ENCODE results near the gene FOXP1.

Gene FOXP1

DNA sequence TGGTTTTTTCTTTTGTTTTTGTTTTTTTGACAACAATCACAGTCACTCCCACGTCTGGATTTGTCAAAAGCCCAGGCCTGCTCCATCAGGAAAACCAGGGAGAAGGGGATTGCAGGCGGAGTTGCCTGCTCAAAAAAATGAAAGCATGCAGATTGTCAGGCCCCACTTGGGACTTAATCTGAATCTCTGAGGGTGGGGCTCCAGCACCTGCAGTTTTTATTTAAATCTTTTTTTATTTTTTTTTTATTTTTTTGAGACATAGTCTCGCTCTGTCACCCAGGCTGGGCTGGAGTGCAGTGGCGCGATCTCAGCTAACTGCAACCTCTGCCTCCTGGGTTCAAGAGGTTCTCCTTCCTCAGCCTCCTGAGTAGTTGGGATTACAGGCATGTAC is 140.9 kb downstream of the FOXP1 start:
- TF ChIP-seq, protein P1, sequence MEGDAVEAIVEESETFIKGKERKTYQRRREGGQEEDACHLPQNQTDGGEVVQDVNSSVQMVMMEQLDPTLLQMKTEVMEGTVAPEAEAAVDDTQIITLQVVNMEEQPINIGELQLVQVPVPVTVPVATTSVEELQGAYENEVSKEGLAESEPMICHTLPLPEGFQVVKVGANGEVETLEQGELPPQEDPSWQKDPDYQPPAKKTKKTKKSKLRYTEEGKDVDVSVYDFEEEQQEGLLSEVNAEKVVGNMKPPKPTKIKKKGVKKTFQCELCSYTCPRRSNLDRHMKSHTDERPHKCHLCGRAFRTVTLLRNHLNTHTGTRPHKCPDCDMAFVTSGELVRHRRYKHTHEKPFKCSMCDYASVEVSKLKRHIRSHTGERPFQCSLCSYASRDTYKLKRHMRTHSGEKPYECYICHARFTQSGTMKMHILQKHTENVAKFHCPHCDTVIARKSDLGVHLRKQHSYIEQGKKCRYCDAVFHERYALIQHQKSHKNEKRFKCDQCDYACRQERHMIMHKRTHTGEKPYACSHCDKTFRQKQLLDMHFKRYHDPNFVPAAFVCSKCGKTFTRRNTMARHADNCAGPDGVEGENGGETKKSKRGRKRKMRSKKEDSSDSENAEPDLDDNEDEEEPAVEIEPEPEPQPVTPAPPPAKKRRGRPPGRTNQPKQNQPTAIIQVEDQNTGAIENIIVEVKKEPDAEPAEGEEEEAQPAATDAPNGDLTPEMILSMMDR (IDR thresholded peaks at IDR 0.05; ENCODE audit: insufficient read depth, low read length, poor library complexity, severe bottlenecking): no peak
- Histone ChIP-seq H3K27me3 (replicated peaks; ENCODE audit: control insufficient read depth, insufficient read depth, low read length) (no peaks in the 10 kb centered on the region; the same call in 1 of the 2 replicates), H3K36me3 (ENCODE audit: control insufficient read depth, insufficient read depth, low read length) (no peaks in the 10 kb centered on the region), H3K4me3 (replicated peaks; ENCODE audit: low read depth, low read length) (no peak overlapping the region)
- no peak for DNase-seq (ENCODE audit: extremely low read depth, insufficient read length)

DNA sequence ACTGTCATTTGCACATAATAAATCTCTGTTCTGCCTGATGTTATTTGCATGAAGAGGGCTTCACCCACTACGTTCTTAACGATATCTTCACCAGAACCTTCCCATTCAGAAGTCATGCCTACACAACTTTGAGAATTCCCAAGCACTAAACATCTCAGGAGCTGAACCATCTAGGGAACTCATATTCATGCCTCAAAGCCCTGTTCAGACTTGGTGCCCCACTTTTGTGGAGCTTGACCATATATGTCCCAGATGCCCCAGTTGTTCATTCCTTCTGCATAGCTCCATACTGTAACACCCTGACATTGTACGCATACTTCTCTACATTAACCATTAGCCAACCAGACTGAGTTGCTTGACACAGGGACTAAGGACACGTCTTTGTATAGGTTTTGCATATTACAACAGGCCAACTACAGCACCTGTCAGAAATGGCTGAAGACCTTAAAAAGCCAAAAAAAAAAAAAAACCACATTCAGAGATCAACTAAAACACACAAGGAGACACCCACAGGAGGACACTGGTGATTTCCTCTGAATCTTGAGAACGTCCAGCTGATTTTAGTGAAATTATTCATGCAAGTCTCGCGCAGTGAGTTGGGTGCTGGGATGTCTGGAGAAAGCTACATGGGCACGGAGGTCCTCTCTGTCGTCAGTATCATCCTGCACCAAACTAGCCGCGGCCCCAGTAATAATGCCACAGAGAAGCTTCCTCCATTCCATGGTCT is 141.4 kb downstream of the FOXP1 start:
- no peak for DNase-seq (ENCODE audit: extremely low read depth, insufficient read length)
- TF ChIP-seq, protein P1 (IDR thresholded peaks at IDR 0.05; ENCODE audit: insufficient read depth, low read length, poor library complexity, severe bottlenecking): no peak
- Histone ChIP-seq H3K4me3 (replicated peaks; ENCODE audit: low read depth, low read length) (no peak overlapping the region), H3K36me3 (ENCODE audit: control insufficient read depth, insufficient read depth, low read length) (no peaks in the 10 kb centered on the region), H3K27me3 (replicated peaks; ENCODE audit: control insufficient read depth, insufficient read depth, low read length) (no peaks in the 10 kb centered on the region; the same call in 1 of the 2 replicates)

DNA sequence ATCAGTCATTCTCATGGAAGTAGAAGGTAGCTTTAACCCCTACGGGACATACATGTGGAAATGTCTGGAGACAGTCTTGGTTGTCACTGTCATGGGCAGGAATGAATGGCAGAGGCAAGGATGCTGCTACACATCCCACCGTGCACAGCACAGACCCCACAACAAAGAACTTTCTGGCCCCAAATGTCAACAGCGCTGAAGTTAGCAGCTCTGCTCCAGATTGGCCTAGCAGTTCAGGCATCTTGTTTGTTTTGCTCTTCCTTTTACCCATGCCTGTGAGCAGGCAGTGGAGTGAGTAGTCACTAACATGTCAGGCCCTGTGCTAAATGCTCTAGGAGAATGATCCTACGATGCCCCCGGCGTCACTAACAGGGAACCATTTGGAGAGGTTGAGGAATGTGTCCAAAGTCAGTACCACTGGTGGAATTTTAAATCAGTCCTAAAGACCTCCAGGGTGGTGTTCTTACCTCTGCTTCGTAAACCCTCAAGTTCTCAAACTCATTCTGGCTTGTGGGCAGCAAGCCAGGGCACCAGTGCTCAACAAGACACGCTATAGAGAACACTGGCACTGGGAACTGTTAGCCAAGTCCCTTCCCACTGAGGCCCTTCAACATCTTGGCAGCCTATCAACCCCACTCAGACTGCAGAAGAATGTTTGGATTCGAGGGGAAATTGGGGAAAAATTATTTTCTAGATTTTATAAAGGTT is 142.2 kb downstream of the FOXP1 start:
- Histone ChIP-seq H3K4me3 (replicated peaks; ENCODE audit: low read depth, low read length) (no peak overlapping the region), H3K27me3 (replicated peaks; ENCODE audit: control insufficient read depth, insufficient read depth, low read length) (no peaks in the 10 kb centered on the region; the same call in 1 of the 2 replicates), H3K36me3 (ENCODE audit: control insufficient read depth, insufficient read depth, low read length) (no peaks in the 10 kb centered on the region)
- DNase-seq (ENCODE audit: extremely low read depth, insufficient read length): no peak
- TF ChIP-seq, protein P1 (IDR thresholded peaks at IDR 0.05; ENCODE audit: insufficient read depth, low read length, poor library complexity, severe bottlenecking): no peak

DNA sequence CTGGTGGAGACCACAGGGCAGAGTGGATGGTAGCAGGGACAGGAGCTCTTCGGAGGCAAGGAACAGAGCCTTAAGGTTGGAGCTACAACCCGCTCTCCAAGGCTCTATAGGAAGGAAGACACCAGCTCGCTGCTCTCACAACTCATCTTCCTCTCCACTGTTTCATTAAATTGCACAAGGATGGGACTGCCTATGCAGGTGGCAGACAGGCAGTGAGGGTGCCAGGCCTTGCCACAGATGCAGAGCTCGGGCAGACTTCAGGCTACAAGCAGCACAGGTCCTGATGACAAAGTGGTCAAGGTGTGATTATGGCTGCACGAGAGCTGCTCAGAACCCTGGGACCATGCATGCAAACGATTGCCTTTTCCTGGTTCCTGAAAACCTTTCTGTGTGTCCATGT is 144.6 kb downstream of the FOXP1 start:
- Histone ChIP-seq H3K4me3 (replicated peaks; ENCODE audit: low read depth, low read length) (no peak overlapping the region), H3K27me3 (replicated peaks; ENCODE audit: control insufficient read depth, insufficient read depth, low read length) (no peaks in the 10 kb centered on the region; the same call in 1 of the 2 replicates), H3K36me3 (ENCODE audit: control insufficient read depth, insufficient read depth, low read length) (no peaks in the 10 kb centered on the region)
- TF ChIP-seq, protein P1 (IDR thresholded peaks at IDR 0.05; ENCODE audit: insufficient read depth, low read length, poor library complexity, severe bottlenecking): no peak
- DNase-seq (ENCODE audit: extremely low read depth, insufficient read length): no peak

DNA sequence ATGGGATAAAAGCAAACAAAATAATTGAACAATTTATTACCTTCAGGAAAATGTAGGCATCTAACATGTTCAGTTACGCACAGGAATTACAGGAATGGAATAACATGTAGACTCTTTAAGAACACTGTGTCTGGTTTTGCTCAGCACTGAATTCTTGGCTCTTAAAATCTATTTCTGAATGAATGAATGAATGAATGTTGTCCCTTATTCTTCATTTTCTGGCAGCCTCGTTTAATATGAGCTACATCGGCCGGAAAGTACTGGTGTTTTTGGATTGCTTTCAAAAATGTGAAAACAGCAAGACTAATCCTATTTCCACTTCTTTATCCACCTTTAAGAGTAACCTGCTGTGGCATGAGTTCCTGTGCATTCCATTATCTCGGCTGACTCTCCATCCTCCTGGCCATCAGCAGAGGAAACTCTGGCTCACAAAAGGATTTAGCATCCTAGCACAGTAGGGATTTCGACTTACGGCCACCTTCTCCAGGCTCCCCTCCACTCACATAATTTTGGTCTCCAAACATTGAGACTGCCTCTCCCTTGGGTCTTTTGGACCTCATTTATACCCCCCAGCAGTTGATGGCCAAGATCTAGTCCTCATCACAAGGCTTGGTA is 145.3 kb downstream of the FOXP1 start:
- TF ChIP-seq, protein P1 (IDR thresholded peaks at IDR 0.05; ENCODE audit: insufficient read depth, low read length, poor library complexity, severe bottlenecking): no peak
- DNase-seq (ENCODE audit: extremely low read depth, insufficient read length): no peak
- Histone ChIP-seq H3K27me3 (replicated peaks; ENCODE audit: control insufficient read depth, insufficient read depth, low read length) (no peaks in the 10 kb centered on the region; the same call in 1 of the 2 replicates), H3K4me3 (replicated peaks; ENCODE audit: low read depth, low read length) (no peak overlapping the region), H3K36me3 (ENCODE audit: control insufficient read depth, insufficient read depth, low read length) (no peaks in the 10 kb centered on the region)
